C4-2B (cell line): ENCODE measurements around the gene APPL2.

Experiments
- H3K27ac ChIP-seq: fragments of 450-650 bp; 2 replicates; pipeline ENCODE4 v1.5.1; 2017
- CTCF ChIP-seq: fragments of 450-650 bp; conservative IDR thresholded peaks from 2 replicates; pipeline ENCODE4 v1.5.1; 2017; ENCODE audit warnings: mild to moderate bottlenecking
- ZFX ChIP-seq: fragments of 450-650 bp; IDR thresholded peaks from 2 replicates; pipeline ENCODE4 v1.6.1; 2017

APPL2 gene

GRCh38 chr12:105235281-105235731, 668 bp downstream of the APPL2 start:
- H3K27ac ChIP-seq = peak overlapping the region; percentile 83

GRCh38 chr12:105234197-105234596, 1.8 kb downstream of the APPL2 start:
- no peak for TF ChIP-seq CTCF
- TF ChIP-seq ZFX = no peak
- no peak overlapping the region for H3K27ac ChIP-seq

More at GRCh38 chr12:105235281-105235731, 668 bp downstream of the APPL2 start:
- TF ChIP-seq ZFX = no peak
- TF ChIP-seq CTCF = no peak

- TF ChIP-seq CTCF = no peak
- no peak for TF ChIP-seq ZFX
- H3K27ac ChIP-seq = no peak overlapping the region
Observed at GRCh38 chr12:105233041-105233905, 2.7 kb downstream of the APPL2 start.

- H3K27ac ChIP-seq = no peak overlapping the region
- TF ChIP-seq ZFX (no peak), CTCF (no peak)
Observed at GRCh38 chr12:105231396-105231795, 4.6 kb downstream of the APPL2 start.

- no peak overlapping the region for H3K27ac ChIP-seq
- no peak for TF ChIP-seq CTCF
- no peak for TF ChIP-seq ZFX
Observed at GRCh38 chr12:105229371-105229770, 6.6 kb downstream of the APPL2 start.

GRCh38 chr12:105228966-105229365, 7.0 kb downstream of the APPL2 start:
- H3K27ac ChIP-seq = no peak overlapping the region

More at GRCh38 chr12:105228966-105229365, 7.0 kb downstream of the APPL2 start:
- no peak for TF ChIP-seq ZFX
- no peak for TF ChIP-seq CTCF
